GM19351 (cell line): ENCODE measurements around the gene CELF6.

Experiments
- ATAC-seq: cut with Tn5 transposase; IDR thresholded peaks from one replicate; pipeline ENCODE4 v1.9.1; 2021; ENCODE audit warnings: mild to moderate bottlenecking, moderate library complexity; ENCODE audit not compliant: unreplicated experiment

CELF6 gene

DNA sequence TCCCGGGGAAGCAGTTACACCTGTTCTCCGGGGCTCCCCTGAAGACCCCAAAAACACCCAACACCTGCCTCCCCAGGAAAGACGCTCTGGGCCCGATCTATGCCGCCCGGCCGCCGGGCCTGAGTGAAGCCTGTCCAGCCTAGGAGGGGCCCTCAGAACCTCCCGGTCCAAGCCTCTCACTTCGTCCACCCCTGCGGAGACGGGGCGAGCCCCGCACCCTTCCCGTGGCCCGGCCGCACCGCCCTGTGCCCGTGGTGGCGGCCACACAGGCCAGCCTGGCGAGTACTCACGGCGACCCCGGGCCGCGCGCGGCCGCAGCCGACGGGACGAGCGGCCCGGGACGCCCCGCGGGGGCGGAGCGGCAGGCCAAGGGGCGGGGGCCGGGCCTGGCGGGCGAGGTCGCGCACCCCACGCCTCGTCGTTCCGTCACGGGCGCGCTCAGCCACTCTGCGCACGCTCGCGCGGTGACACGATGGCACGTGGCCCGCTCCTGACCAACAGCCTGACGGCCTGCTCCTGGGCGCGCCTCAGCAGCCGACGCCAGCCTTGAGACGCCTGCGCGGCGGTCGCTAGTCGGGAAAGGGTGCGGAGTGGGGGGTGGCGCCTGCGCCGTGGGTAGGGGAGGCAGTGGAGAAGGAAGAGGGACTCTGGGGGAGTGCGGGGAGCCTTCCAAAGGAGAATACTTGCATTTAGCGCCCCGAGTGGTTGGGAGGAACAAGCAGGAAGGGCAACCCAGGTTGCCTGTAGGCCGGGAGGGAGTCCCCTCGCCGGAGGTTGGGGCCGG lies 47.6 kb downstream of the CELF6 start, which contains the start of gene PARP6:
PARP6 (minus strand) TSS at position 342 of the 784 bp plus-strand sequence. CDS start 5,077 bp downstream, outside the sequence.
- peak; percentile 94 for ATAC-seq

DNA sequence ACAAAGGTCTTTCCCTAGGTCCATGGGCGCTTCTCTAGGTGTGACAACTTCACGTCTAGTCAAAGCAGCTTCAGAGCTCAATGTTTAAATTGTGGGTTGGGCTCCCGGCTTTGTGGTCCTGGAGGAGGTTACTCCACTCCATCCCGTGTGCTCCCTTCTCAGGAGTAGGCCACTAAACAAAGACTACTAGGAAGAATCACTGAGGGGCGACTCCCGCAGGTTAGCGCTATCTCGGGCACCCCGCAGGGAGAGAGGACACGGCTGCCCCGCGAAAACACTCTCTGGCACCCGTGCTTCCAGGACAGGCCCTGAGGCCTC lies 48.1 kb downstream of the CELF6 start:
- ATAC-seq = no peak

DNA sequence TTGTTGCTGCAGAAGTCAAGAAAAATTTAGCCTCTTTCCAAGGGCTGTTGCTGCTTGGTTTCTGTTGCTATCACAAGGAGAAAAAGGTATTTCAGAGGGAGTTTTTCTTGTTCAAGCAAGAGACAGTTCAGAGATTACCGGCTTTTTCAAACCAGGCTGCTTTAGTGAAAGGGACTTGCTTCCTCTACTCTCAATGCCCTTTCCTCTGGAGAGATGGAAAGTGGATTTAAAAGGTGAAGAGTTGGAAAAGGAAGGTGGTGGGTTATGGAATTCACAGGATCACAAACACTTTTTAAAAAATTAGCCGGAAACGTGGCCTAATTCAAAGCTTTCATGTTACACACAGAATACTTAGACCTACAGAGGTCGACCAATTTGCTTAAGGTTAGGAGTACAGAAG lies 48.7 kb downstream of the CELF6 start:
- ATAC-seq = no peak

DNA sequence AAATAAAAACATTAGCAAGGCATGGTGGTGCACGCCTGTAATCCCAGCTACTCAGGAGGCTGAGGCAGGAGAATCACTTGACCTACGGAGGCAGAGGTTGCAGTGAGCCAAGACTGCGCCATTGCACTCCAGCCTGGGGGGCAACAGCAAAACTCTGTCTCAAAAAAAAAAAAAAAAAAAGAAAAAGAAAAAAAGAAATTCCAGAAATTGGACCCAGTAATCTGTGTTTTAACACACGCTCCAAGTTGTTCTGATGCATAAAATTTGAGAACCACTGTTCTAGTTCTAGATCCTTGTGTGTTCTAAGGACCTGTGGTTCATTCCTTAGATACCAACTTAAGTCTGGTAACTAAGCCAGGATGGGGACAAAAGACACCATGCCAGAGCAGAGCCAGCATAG lies 50.2 kb downstream of the CELF6 start:
- no peak for ATAC-seq

DNA sequence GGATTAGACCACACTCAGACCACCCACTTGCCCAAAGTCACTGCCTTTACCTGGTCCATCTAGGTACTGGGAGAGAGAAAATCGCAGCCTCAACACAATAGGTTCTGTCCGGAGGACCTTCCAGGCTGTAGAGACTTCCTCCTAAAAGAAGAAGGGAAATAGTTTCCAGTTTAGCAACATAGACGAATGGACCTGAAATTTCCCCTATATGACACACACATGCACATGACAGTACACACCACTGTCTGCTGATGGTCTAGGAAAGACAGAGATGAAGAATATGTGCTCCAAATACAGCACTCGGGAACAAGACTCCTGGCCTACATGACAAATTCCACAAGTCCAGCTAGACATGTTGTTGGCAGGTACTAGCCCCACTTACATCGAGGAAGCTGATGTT lies 54.9 kb downstream of the CELF6 start:
- no peak for ATAC-seq

DNA sequence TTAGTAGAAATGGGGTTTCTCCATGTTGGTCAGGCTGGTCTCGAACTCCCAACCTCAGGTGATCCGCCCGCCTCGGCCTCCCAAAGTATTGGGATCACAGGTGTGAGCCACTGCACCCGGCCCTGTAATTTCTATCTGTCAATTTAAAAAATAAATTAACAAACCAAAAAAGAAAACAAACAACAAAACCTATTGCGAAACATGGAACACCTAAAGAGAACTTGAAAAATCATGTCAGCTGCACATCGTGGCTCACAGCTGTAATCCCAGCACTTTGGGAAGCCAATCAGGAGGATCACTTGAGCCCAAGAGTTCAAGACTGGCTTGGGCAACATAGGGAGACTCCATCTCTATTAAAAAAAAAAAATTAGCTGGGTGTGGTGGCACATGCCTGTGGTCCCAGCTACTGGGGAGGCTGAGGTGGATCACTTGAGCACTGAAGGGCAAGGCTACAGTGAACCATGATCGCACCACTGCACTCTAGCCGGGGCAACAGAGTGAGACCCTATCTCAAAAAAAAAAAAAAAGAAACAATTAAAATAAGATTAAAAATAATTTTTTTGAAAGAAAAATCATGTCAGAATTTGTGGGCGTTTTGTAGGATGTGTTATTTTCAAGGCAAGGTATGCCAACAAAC lies 67.2 kb downstream of the CELF6 start:
- no peak for ATAC-seq

DNA sequence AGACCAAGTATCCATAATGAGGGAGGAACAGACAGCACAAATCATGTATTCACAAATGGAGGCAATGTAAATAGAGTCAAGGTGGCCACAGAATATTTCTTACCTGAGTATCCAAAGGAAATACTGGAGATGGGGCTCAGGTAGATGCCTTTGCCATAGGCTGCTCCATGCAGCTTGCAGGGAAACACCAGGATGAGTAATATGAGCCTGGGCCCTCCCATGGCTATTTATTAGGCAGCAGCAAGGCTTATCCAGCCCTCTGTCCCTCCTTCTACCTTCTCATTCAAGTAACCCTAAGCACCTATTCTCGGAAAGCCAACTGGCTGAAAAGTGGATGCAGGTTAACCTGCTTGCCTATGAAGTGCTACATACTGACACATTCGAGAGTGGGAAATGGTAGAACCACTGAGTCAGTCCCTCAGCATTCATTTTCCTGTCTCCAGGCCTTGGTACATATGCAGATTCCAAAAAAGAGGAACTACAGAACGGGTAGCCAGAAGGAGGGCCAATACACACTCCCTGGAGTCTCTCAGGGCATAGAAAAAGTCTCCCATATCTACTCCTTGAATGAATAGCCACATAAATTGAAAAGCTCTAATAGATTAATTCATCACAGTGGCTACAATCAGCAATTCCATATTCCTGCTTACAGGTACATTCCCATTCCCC lies 70.7 kb downstream of the CELF6 start:
- no peak for ATAC-seq

DNA sequence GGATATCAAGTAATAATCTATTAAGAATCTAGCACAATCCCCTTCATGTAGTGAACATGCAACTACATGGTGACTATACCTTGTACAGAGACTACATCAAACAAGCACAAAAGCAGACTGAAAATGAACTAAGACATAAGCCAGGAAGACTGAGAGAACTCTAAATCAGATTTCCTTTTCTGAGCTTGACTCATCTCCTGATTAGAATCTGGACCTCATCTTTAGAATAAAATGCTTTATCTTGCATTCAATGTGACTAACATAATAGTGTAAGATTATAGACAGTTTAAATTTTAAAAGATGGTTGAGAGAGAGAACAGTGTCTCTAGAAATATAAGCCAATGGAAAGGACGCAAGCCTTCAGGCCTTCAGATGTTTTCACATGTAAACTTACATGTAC lies 71.4 kb downstream of the CELF6 start:
- no peak for ATAC-seq

DNA sequence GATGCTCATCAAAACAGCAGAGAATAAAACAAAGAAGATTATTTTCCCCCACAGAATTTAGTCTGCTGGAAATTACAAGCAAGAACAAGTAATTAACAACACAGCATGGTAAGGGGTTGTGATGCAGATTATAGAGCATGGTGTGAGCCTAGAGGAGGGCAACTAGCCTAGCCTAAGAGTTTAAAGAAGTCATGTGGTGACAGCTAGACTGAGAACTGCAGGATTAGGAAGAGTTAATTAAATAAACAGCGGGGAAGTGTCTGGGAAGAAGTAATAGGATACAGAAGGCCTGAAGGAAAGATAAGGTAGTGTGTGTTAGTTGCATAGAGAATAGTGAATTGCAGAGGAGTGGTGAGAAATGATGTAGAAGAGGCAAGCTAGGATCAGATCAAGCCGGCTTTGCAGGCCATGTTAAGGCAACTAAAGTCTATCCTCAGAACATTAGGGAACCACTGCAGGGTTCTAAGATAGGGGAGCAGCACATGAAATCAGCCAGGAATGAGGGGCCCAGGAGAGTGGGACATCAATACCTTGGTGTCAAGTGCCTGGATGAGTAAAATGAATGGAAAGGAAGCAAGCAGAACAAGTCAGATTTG lies 77.1 kb downstream of the CELF6 start:
- ATAC-seq = no peak

DNA sequence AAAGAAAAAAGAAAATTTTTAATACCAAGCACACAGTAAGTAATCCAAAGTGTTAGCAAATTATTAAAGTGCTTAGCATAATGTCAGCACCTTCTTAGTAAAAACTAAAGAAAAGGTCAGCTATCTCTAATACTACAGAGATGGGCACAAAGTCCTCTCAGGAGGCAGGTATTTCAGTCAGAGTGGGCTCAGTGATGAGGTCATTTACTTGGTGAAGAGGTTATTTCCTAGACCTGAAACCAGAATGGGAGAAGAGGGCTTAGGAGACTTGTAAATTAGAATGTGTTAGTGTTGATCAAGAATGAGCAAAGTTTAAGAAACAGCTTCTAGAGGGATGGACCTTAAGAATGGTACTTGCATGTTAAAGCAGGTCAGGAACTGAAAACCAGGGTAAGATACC lies 80.3 kb downstream of the CELF6 start:
- no peak for ATAC-seq

DNA sequence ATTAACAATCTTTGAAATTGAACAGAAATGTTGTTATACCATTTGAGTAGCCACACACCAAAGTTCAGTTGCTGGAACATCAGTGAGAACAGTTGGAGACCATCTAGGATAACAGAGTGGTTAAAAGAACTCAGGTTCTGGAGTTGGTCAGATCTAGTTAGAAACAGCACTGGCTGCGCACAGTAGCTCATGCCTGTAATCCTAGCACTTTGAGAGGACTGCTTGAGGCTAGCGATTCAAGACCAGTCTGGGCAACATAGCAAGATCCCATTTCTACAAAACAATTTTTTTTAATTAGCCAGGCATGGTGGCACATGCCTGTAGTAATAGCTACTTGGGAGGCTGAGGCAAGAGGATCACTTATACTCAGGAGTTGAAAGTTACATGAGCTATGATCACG lies 81.4 kb downstream of the CELF6 start:
- no peak for ATAC-seq

DNA sequence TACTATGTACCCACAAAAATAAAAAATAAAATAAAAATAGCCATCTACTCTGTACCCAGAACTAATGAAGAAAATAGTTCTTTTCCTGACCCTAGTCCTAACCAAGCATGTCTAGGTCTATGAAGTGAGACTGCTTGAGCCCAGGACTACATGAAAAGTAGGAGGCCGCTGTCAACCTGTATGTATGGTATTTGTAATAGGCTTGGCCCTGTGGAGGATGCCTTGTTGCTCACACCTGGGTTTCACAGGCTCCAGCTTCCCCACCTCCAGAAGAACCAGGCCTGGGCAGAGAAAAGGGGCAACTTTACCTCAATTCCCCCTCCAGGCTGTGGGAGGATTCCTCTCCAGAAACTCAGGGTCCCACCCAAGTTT lies 82.1 kb downstream of the CELF6 start:
- no peak for ATAC-seq

DNA sequence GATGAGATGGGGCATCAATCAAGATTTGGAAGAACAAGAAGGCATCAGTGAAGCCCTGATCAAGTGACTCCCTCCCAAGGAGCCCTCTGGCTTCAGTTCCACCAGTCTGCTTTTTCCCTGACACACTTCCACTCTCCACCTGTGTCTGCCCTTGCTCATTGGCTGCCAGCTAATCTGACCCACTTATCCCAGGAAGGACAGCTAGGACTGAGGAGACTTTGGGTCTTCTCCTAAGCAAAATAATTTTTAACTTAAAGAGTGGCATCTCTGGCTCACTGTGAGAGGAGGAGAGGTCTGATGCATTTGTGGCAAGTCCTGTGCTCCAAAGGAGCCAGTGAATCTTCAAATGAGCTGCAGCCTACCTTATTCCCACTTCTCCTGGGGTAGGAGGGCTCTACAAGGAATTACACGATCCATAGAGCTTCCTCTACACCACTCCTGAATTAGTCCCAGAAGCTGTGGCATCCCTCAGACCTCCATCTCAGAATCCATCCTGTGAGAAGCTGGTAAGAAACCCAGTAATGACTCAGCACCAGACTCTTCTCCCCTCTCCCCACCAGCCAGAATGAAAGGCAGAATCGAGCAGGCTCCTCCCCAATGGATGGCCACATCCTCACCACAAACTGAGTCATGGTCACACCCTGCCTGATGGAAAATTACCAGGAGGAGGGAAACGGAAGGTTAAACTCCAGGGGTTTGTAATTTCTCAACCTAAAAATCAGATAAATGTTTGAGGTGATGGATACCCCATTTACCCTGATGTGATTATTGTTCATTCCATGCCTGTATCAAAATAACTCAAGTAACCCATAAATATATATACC lies 82.7 kb downstream of the CELF6 start:
- peak; percentile 77 for ATAC-seq

DNA sequence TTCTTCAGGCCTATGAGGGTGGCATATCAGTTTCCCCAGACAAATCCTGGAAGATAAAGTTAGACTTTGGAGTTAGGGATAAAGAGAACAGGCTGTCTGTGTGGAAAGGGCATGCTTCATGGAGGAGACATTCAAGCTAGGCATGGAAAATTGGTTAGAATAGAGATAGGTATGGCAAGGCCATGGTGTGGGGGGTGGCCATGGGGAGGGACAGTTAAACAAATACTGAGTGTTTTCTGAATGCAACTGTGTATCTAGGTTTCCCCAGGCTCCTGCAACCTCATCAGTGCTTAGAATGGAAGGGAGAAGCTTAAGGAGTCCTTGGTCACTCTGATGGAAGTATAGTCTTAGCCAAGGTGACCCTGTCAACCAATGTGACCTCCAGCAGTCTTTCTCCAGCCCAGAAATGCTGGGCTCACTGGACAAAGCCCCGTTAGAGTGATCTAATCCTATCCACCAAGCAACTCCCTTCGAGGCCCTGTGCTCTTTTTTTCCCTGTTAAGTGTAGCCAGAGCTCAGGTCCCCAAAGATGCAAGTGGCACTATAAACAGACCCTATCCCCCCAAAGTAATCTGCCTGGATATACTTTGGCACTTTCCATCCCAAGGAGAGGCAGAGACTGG lies 83.5 kb downstream of the CELF6 start:
- no peak for ATAC-seq

DNA sequence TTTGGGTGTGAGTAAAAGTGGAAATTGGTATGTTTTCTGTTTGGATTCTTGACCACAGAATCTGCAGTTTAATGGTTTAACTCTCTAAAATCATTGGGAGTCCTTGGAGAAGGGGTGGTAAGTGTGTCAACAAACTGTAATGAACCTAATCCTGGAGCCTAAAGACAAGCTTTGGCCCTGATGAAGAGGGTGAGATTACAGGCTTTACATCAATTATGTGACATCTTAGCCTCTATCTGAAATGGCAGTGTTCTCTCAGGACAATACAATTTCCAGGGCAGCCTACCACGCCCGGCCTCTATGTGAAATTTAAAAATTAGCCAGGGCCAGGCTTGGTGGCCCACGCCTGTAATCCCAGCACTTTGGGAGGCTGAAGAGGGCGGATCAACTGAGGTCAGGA lies 84.7 kb downstream of the CELF6 start:
- no peak for ATAC-seq
